CD4-positive, alpha-beta memory T cell (primary cell): Measurements from ENCODE around the gene SLC43A2. TPM values are rescaled to one million over a fixed set of nuclear protein-coding genes. Genes with fewer than 3 reads are reported as not detected.
A peak's percentile ranks its signal among the peaks of the same experiment; 100 is the strongest.

ENCODE experiments used
- CTCF ChIA-PET: fragments of 350-600 bp; sonication (Branson Sonifier 250); formaldehyde crosslinking; loops from one replicate; lab custom pipeline; 2021; ENCODE audit warnings: inconsistent platforms; ENCODE audit not compliant: partially characterized antibody; lab: Charles Lee
- POLR2A ChIA-PET: fragments of 350-600 bp; sonication (Branson Sonifier 250); formaldehyde crosslinking; loops from one replicate; lab custom pipeline; 2021; ENCODE audit not compliant: partially characterized antibody; lab: Charles Lee
- DNase-seq, 5 donors: peaks; one replicate each; pipeline versions ENCODE4 v3.0.0 to v3.0.0-alpha.2; 2020 to 2022; ENCODE audit warnings: mixed read lengths in 1 of 5
- H3K27ac ChIP-seq: one replicate; pipeline ENCODE4 v1.7.0; 2013; ENCODE audit warnings: low read depth, low read length
- H3K27me3 ChIP-seq: 2 replicates; pipeline ENCODE4 v1.7.0; 2013; ENCODE audit warnings: mild to moderate bottlenecking, low read length, moderate library complexity; ENCODE audit not compliant: insufficient read depth
- H3K36me3 ChIP-seq: 2 replicates; pipeline ENCODE4 v1.7.0; 2013; ENCODE audit warnings: mild to moderate bottlenecking, low read length, moderate library complexity; ENCODE audit not compliant: insufficient read depth
- H3K4me1 ChIP-seq: 2 replicates; pipeline ENCODE4 v1.7.0; 2013; ENCODE audit warnings: mild to moderate bottlenecking, low read length, moderate library complexity; ENCODE audit not compliant: insufficient read depth
- H3K4me3 ChIP-seq, 2 donors: one replicate each; pipeline ENCODE4 v1.7.0; 2013; ENCODE audit warnings: low read length in 2 of 2, mild to moderate bottlenecking in 1 of 2
- H3K9me3 ChIP-seq, 2 donors: one replicate each; pipeline ENCODE4 v1.7.0; 2013; ENCODE audit warnings: low read length in 2 of 2, control low read depth in 1 of 2; ENCODE audit not compliant: control insufficient read depth in 1 of 2
- H3K27ac Mint-ChIP-seq, 7 donors: one replicate each; pipeline ENCODE4 v1.8.0; 2020 to 2021; ENCODE audit warnings: mixed read lengths in 7 of 7, mild to moderate bottlenecking in 6 of 7, inconsistent platforms in 3 of 7, moderate library complexity in 3 of 7
- H3K27me3 Mint-ChIP-seq, 2 donors: one replicate each; pipeline ENCODE4 v1.8.0; 2020 to 2021; ENCODE audit warnings: mixed read lengths in 2 of 2
- H3K36me3 Mint-ChIP-seq, 2 donors: one replicate each; pipeline ENCODE4 v1.8.0; 2020 to 2021; ENCODE audit warnings: mixed read lengths in 2 of 2, inconsistent platforms in 1 of 2, mild to moderate bottlenecking in 1 of 2
- H3K4me1 Mint-ChIP-seq, 4 donors: one replicate each; pipeline ENCODE4 v1.8.0; 2020 to 2021; ENCODE audit warnings: mixed read lengths in 4 of 4, mild to moderate bottlenecking in 1 of 4
- H3K4me3 Mint-ChIP-seq, 8 donors: one replicate each; pipeline ENCODE4 v1.8.0; 2020 to 2021; ENCODE audit warnings: mixed read lengths in 8 of 8, mild to moderate bottlenecking in 7 of 8, moderate library complexity in 6 of 8, inconsistent platforms in 3 of 8
- H3K9me3 Mint-ChIP-seq, 8 donors: one replicate each; pipeline ENCODE4 v1.8.0; 2020 to 2021; ENCODE audit warnings: mixed read lengths in 8 of 8, mild to moderate bottlenecking in 5 of 8, inconsistent platforms in 3 of 8, moderate library complexity in 1 of 8
- intact Hi-C: fragments of 100-400 bp; cut with micrococcal nuclease; formaldehyde crosslinking; loops from one replicate; pipeline ENCODE4 v1.15.1; 2023
- polyA plus RNA-seq, 2 donors: library from polyadenylated mRNA; unstranded; fragments of 300-500 nt; fragmentation: Illumina TruSeq; gene quantifications; one replicate each; pipeline ENCODE4 v1.2.3, GENCODE V29; 2021
- total RNA-seq, 2 experiments: library from RNA; stranded (reverse); gene quantifications; one replicate each; pipeline ENCODE4 v1.2.3, GENCODE V29; 2021

The SLC43A2 gene
- total and polyA plus RNA-seq, 4 experiments from 2014 or later = 0.56 to 3.3 (median 1.3) TPM

- Mint-ChIP-seq H3K4me3 (no peak overlapping the region), H3K36me3 (peaks cover 18 to 28% of the 10 kb centered on the region in 2 donors), H3K9me3 (no peaks in the 10 kb centered on the region), H3K27me3 (no peaks in the 10 kb centered on the region), H3K4me1 (peaks cover 20 to 43% (median 29%) of the 10 kb centered on the region in 4 donors), H3K27ac (peak overlapping the region in 1 of 7 donors; percentile 60)
- H3K4me3 ChIP-seq = no peak overlapping the region
- H3K4me1 ChIP-seq = peaks cover 23% of the 10 kb centered on the region
- ChIA-PET POLR2A (no interaction called here), CTCF (interaction anchor here (1.2 kb wide), 1 partner anchor 192 kb away, joined by 3 read pairs; no protein-coding TSS in a partner anchor)
- no peaks in the 10 kb centered on the region for H3K27me3 ChIP-seq
- H3K9me3 ChIP-seq = no peaks in the 10 kb centered on the region
- no peak for DNase-seq
- intact Hi-C loops = no loop called here
- no peak overlapping the region for H3K27ac ChIP-seq
- H3K36me3 ChIP-seq = peaks cover 9% of the 10 kb centered on the region
Observed at GRCh38 chr17:1557355-1558095, 71.1 kb downstream of the SLC43A2 start.

- Histone ChIP-seq H3K9me3 (no peaks in the 10 kb centered on the region), H3K27ac (no peak overlapping the region), H3K4me3 (no peak overlapping the region), H3K4me1 (peaks cover 15% of the 10 kb centered on the region), H3K36me3 (peaks cover 19% of the 10 kb centered on the region), H3K27me3 (no peaks in the 10 kb centered on the region)
- Mint-ChIP-seq H3K4me3 (peak overlapping the region in 1 of 8 donors; percentile 45), H3K36me3 (peaks cover 27 to 41% of the 10 kb centered on the region in 2 donors), H3K9me3 (no peaks in the 10 kb centered on the region), H3K27me3 (no peaks in the 10 kb centered on the region), H3K27ac (no peak overlapping the region), H3K4me1 (peaks cover 12 to 34% (median 19%) of the 10 kb centered on the region in 4 donors)
- ChIA-PET POLR2A (interaction anchor here (1.2 kb wide), 1 partner anchor 11 kb away, joined by 3 read pairs; no protein-coding TSS in a partner anchor), CTCF (no interaction called here)
- intact Hi-C loops = no loop called here
- no peak for DNase-seq
Observed at GRCh38 chr17:1555651-1556471, 72.8 kb downstream of the SLC43A2 start.

GRCh38 chr17:1554751-1555540, 73.7 kb downstream of the SLC43A2 start:
- H3K27me3 Mint-ChIP-seq = no peaks in the 10 kb centered on the region
- intact Hi-C loops = no loop called here
- H3K4me3 Mint-ChIP-seq = no peak overlapping the region
- Histone ChIP-seq H3K4me1 (peaks cover 5% of the 10 kb centered on the region), H3K36me3 (peaks cover 26% of the 10 kb centered on the region), H3K9me3 (no peaks in the 10 kb centered on the region), H3K27ac (no peak overlapping the region), H3K4me3 (no peak overlapping the region), H3K27me3 (no peaks in the 10 kb centered on the region)
- no peaks in the 10 kb centered on the region for H3K9me3 Mint-ChIP-seq
- peaks cover 10 to 27% (median 13%) of the 10 kb centered on the region in 4 donors for H3K4me1 Mint-ChIP-seq
- POLR2A ChIA-PET = interaction anchor here (0.5 to 1.2 kb wide), 2 partner anchors 12 to 190 kb away, joined by 3 read pairs; no protein-coding TSS in a partner anchor
- CTCF ChIA-PET = no interaction called here
- H3K36me3 Mint-ChIP-seq = peaks cover 36 to 49% of the 10 kb centered on the region in 2 donors
- H3K27ac Mint-ChIP-seq = peak overlapping the region in 3 of 7 donors; percentile 46 to 66 (median 59)
- no peak for DNase-seq

- Mint-ChIP-seq H3K4me3 (no peak overlapping the region), H3K36me3 (peaks cover 38 to 56% of the 10 kb centered on the region in 2 donors), H3K27ac (peak overlapping the region in 2 of 7 donors; percentile 35 to 53), H3K27me3 (no peaks in the 10 kb centered on the region), H3K9me3 (no peaks in the 10 kb centered on the region), H3K4me1 (peaks cover 7 to 16% (median 10%) of the 10 kb centered on the region in 4 donors)
- Histone ChIP-seq H3K27ac (no peak overlapping the region), H3K4me3 (no peak overlapping the region), H3K9me3 (no peaks in the 10 kb centered on the region), H3K36me3 (peaks cover 31% of the 10 kb centered on the region), H3K27me3 (no peaks in the 10 kb centered on the region), H3K4me1 (no peaks in the 10 kb centered on the region)
- no peak for DNase-seq
- CTCF ChIA-PET = interaction anchor here (0.6 kb wide), 1 partner anchor 168 kb away, joined by 3 read pairs; no protein-coding TSS in a partner anchor
- intact Hi-C loops = no loop called here
- POLR2A ChIA-PET = no interaction called here
Observed at GRCh38 chr17:1553354-1554266, 75.0 kb downstream of the SLC43A2 start.

- POLR2A ChIA-PET = interaction anchor here (1.3 kb wide), 1 partner anchor 36 kb away, joined by 3 read pairs; no protein-coding TSS in a partner anchor
- Histone ChIP-seq H3K36me3 (peaks cover 31% of the 10 kb centered on the region), H3K9me3 (no peaks in the 10 kb centered on the region), H3K4me1 (no peaks in the 10 kb centered on the region), H3K27ac (no peak overlapping the region), H3K27me3 (no peaks in the 10 kb centered on the region), H3K4me3 (no peak overlapping the region)
- no peak for DNase-seq
- peak overlapping the region in 2 of 7 donors; percentile 52 to 64 for H3K27ac Mint-ChIP-seq
- CTCF ChIA-PET = interaction anchor here (0.6 kb wide), 1 partner anchor 169 kb away, joined by 3 read pairs; no protein-coding TSS in a partner anchor
- H3K27me3 Mint-ChIP-seq = no peaks in the 10 kb centered on the region
- peaks cover 41 to 61% of the 10 kb centered on the region in 2 donors for H3K36me3 Mint-ChIP-seq
- peaks cover 5 to 16% (median 10%) of the 10 kb centered on the region in 4 donors for H3K4me1 Mint-ChIP-seq
- intact Hi-C loops = no loop called here
- no peak overlapping the region for H3K4me3 Mint-ChIP-seq
- H3K9me3 Mint-ChIP-seq = no peaks in the 10 kb centered on the region
Observed at GRCh38 chr17:1552932-1553331, 75.7 kb downstream of the SLC43A2 start.

- no peaks in the 10 kb centered on the region for H3K9me3 ChIP-seq
- no peaks in the 10 kb centered on the region for H3K27me3 ChIP-seq
- no peak for DNase-seq
- intact Hi-C loops = no loop called here
- no peak overlapping the region for H3K27ac Mint-ChIP-seq
- CTCF ChIA-PET = no interaction called here
- H3K36me3 ChIP-seq = peaks cover 31% of the 10 kb centered on the region
- H3K4me3 ChIP-seq = no peak overlapping the region
- H3K4me1 ChIP-seq = no peaks in the 10 kb centered on the region
- peaks cover 0 to 9% (median 5%) of the 10 kb centered on the region in 4 donors for H3K4me1 Mint-ChIP-seq
- no peaks in the 10 kb centered on the region for H3K9me3 Mint-ChIP-seq
- H3K27ac ChIP-seq = no peak overlapping the region
- POLR2A ChIA-PET = interaction anchor here (1.3 kb wide), 1 partner anchor 34 kb away, joined by 3 read pairs; no protein-coding TSS in a partner anchor
- H3K27me3 Mint-ChIP-seq = no peaks in the 10 kb centered on the region
- no peak overlapping the region for H3K4me3 Mint-ChIP-seq
- H3K36me3 Mint-ChIP-seq = peaks cover 41 to 56% of the 10 kb centered on the region in 2 donors
Observed at GRCh38 chr17:1551741-1552140, 76.9 kb downstream of the SLC43A2 start.
